GM23338 (cell line): ENCODE results near the gene ZNF536.

ENCODE experiments used
- CTCF ChIP-seq, 2 experiments: fragments of 200-600 bp in 1 of 2; sonication (generic) in 1 of 2; conservative IDR thresholded peaks; 2 replicates each; pipeline versions ENCODE4 v1.5.1 to v1.6.1; 2016 to 2017; ENCODE audit warnings: antibody characterized with exemption in 2 of 2, low read depth in 2 of 2, mild to moderate bottlenecking in 2 of 2, moderate library complexity in 1 of 2
- REST ChIP-seq: IDR thresholded peaks from one replicate; pipeline ENCODE4 v1.6.1; 2018; ENCODE audit warnings: antibody characterized with exemption; ENCODE audit not compliant: unreplicated experiment

DNA sequence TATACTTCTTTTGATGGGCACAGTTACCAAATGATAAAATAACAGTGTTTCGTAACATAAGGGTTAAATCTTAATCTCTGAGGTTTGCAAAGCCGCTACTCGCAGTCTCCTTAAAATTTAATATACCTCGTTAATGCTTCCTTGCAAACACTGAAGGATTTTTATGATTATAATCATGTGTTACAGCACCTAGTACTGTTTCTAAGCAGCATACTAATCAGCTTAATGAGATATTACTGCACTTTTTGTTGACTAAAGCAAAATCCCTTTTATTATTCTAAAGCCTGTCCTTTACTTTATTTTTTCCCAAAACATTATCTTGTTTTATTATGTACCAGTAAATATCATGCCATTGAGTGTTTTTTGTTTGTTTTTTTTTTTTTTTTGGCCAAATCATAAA is 70.5 kb downstream of the ZNF536 start:
- TF ChIP-seq REST (no peak), CTCF (conservative IDR thresholded peaks at IDR 0.05; ENCODE audit: low read depth in 2 of 2) (no peak)
